Activated CD8-positive, alpha-beta memory T cell treated with anti-CD3 and anti-CD28 coated beads, Interleukin-2, amount 10 ng/mL, durations not matched to agents 7 days and 5 days (primary cell): ENCODE results near the gene ADAMTS9. TPM values are rescaled to one million over a fixed set of nuclear protein-coding genes. Genes with fewer than 3 reads are reported as not detected.

ENCODE experiments used
- ATAC-seq: fragments of 150-1000 bp; cut with Tn5 transposase; one replicate; pipeline ENCODE4 v1.10.0; 2021; ENCODE audit warnings: moderate library complexity
- CTCF ChIA-PET: fragments of 350-600 bp; sonication (Branson Sonifier 250); formaldehyde crosslinking; loops from one replicate; lab custom pipeline; 2021; ENCODE audit warnings: antibody characterized with exemption; lab: Charles Lee
- DNase-seq: peaks from one replicate; pipeline ENCODE4 v3.0.0-alpha.2; 2020
- H3K27ac Mint-ChIP-seq: one replicate; pipeline ENCODE4 v1.8.0; 2021; ENCODE audit warnings: mild to moderate bottlenecking, mixed read lengths
- H3K27me3 Mint-ChIP-seq: one replicate; pipeline ENCODE4 v1.8.0; 2021; ENCODE audit warnings: mixed read lengths
- H3K36me3 Mint-ChIP-seq: one replicate; pipeline ENCODE4 v1.8.0; 2021; ENCODE audit warnings: mild to moderate bottlenecking, mixed read lengths
- H3K4me1 Mint-ChIP-seq: one replicate; pipeline ENCODE4 v1.8.0; 2021; ENCODE audit warnings: mixed read lengths
- H3K4me3 Mint-ChIP-seq: one replicate; pipeline ENCODE4 v1.8.0; 2021; ENCODE audit warnings: mild to moderate bottlenecking, moderate library complexity, mixed read lengths
- H3K9me3 Mint-ChIP-seq: one replicate; pipeline ENCODE4 v1.8.0; 2022; ENCODE audit warnings: low read depth, mixed read lengths
- total RNA-seq, 2 experiments: library from RNA; stranded (reverse); gene quantifications; one replicate each; pipeline ENCODE4 v1.2.3, GENCODE V29; 2021

The ADAMTS9 gene
- total RNA-seq, 2 experiments from 2014 or later: not detected

GRCh38 chr3:64696896-64697295 is 9.1 kb upstream of the ADAMTS9 start:
- CTCF ChIA-PET: no interaction called here
- no peak overlapping the region for H3K4me3 Mint-ChIP-seq
- no peaks in the 10 kb centered on the region for H3K27me3 Mint-ChIP-seq
- H3K9me3 Mint-ChIP-seq: no peaks in the 10 kb centered on the region
- ATAC-seq: no peak
- no peak for DNase-seq
- H3K36me3 Mint-ChIP-seq: no peaks in the 10 kb centered on the region
- no peaks in the 10 kb centered on the region for H3K4me1 Mint-ChIP-seq
- H3K27ac Mint-ChIP-seq: no peak overlapping the region

- no peak for ATAC-seq
- no peak overlapping the region for H3K27ac Mint-ChIP-seq
- CTCF ChIA-PET: no interaction called here
- no peaks in the 10 kb centered on the region for H3K9me3 Mint-ChIP-seq
- H3K4me3 Mint-ChIP-seq: no peak overlapping the region
- peaks cover 9% of the 10 kb centered on the region for H3K27me3 Mint-ChIP-seq
- H3K36me3 Mint-ChIP-seq: no peaks in the 10 kb centered on the region
- H3K4me1 Mint-ChIP-seq: no peaks in the 10 kb centered on the region
- DNase-seq: no peak
These were observed 6.3 kb upstream of the ADAMTS9 start for GRCh38 chr3:64694114-64694513.

- no peak overlapping the region for H3K4me3 Mint-ChIP-seq
- H3K27me3 Mint-ChIP-seq: peaks cover 19% of the 10 kb centered on the region
- no peak for DNase-seq
- no peak for ATAC-seq
- peaks cover 3% of the 10 kb centered on the region for H3K4me1 Mint-ChIP-seq
- CTCF ChIA-PET: no interaction called here
- no peaks in the 10 kb centered on the region for H3K9me3 Mint-ChIP-seq
- H3K27ac Mint-ChIP-seq: no peak overlapping the region
- H3K36me3 Mint-ChIP-seq: no peaks in the 10 kb centered on the region
These were observed 5.2 kb upstream of the ADAMTS9 start for GRCh38 chr3:64693031-64693430.

GRCh38 chr3:64691051-64691450 is 3.3 kb upstream of the ADAMTS9 start:
- DNase-seq (no peak), ATAC-seq (no peak)
- CTCF ChIA-PET: no interaction called here
- H3K4me1 Mint-ChIP-seq: peaks cover 3% of the 10 kb centered on the region
- peaks cover 2% of the 10 kb centered on the region for H3K36me3 Mint-ChIP-seq
- peaks cover 30% of the 10 kb centered on the region for H3K27me3 Mint-ChIP-seq
- no peak overlapping the region for H3K27ac Mint-ChIP-seq
- H3K4me3 Mint-ChIP-seq: no peak overlapping the region
- H3K9me3 Mint-ChIP-seq: no peaks in the 10 kb centered on the region

GRCh38 chr3:64687086-64687780 is 567 bp downstream of the ADAMTS9 start:
- Mint-ChIP-seq H3K4me1 (peaks cover 3% of the 10 kb centered on the region), H3K36me3 (peaks cover 2% of the 10 kb centered on the region), H3K27ac (no peak overlapping the region), H3K9me3 (no peaks in the 10 kb centered on the region), H3K4me3 (no peak overlapping the region), H3K27me3 (peaks cover 55% of the 10 kb centered on the region)
- DNase-seq (no peak), ATAC-seq (no peak)
- CTCF ChIA-PET: no interaction called here

GRCh38 chr3:64686446-64686908 is 1.3 kb downstream of the ADAMTS9 start:
- peak overlapping the region; percentile 9 for H3K4me3 Mint-ChIP-seq
- H3K27ac Mint-ChIP-seq: peak overlapping the region; percentile 43
- H3K9me3 Mint-ChIP-seq: no peaks in the 10 kb centered on the region
- peaks cover 2% of the 10 kb centered on the region for H3K36me3 Mint-ChIP-seq
- ATAC-seq (no peak), DNase-seq (no peak)
- CTCF ChIA-PET: no interaction called here
- H3K27me3 Mint-ChIP-seq: peaks cover 55% of the 10 kb centered on the region
- peaks cover 3% of the 10 kb centered on the region for H3K4me1 Mint-ChIP-seq

- Mint-ChIP-seq H3K4me1 (peaks cover 3% of the 10 kb centered on the region), H3K27ac (no peak overlapping the region), H3K9me3 (no peaks in the 10 kb centered on the region), H3K27me3 (peaks cover 55% of the 10 kb centered on the region), H3K36me3 (peaks cover 2% of the 10 kb centered on the region), H3K4me3 (no peak overlapping the region)
- ATAC-seq: no peak
- CTCF ChIA-PET: no interaction called here
- DNase-seq: no peak
These were observed 1.9 kb downstream of the ADAMTS9 start for GRCh38 chr3:64685800-64686445.

GRCh38 chr3:64685331-64685799 is 2.4 kb downstream of the ADAMTS9 start:
- CTCF ChIA-PET: no interaction called here
- Mint-ChIP-seq H3K27ac (no peak overlapping the region), H3K27me3 (peaks cover 55% of the 10 kb centered on the region), H3K4me3 (no peak overlapping the region), H3K36me3 (peaks cover 2% of the 10 kb centered on the region), H3K4me1 (peaks cover 3% of the 10 kb centered on the region), H3K9me3 (no peaks in the 10 kb centered on the region)
- no peak for ATAC-seq
- no peak for DNase-seq

- Mint-ChIP-seq H3K36me3 (peaks cover 2% of the 10 kb centered on the region), H3K4me3 (no peak overlapping the region), H3K4me1 (peaks cover 3% of the 10 kb centered on the region), H3K27ac (no peak overlapping the region), H3K27me3 (peaks cover 53% of the 10 kb centered on the region), H3K9me3 (no peaks in the 10 kb centered on the region)
- DNase-seq (no peak), ATAC-seq (no peak)
- CTCF ChIA-PET: no interaction called here
These were observed 3.0 kb downstream of the ADAMTS9 start for GRCh38 chr3:64684715-64685261.

- Mint-ChIP-seq H3K4me1 (no peaks in the 10 kb centered on the region), H3K36me3 (peaks cover 2% of the 10 kb centered on the region), H3K27ac (no peak overlapping the region), H3K4me3 (no peak overlapping the region), H3K27me3 (peaks cover 33% of the 10 kb centered on the region), H3K9me3 (peaks cover 2% of the 10 kb centered on the region)
- ATAC-seq: no peak
- CTCF ChIA-PET: no interaction called here
- no peak for DNase-seq
These were observed 6.0 kb downstream of the ADAMTS9 start for GRCh38 chr3:64681827-64682226.

- no peak for DNase-seq
- Mint-ChIP-seq H3K36me3 (no peaks in the 10 kb centered on the region), H3K4me1 (no peaks in the 10 kb centered on the region), H3K9me3 (peaks cover 2% of the 10 kb centered on the region), H3K27ac (no peak overlapping the region), H3K4me3 (no peak overlapping the region), H3K27me3 (peaks cover 25% of the 10 kb centered on the region)
- CTCF ChIA-PET: no interaction called here
- no peak for ATAC-seq
These were observed 6.8 kb downstream of the ADAMTS9 start for GRCh38 chr3:64681015-64681414.

- ATAC-seq (no peak), DNase-seq (no peak)
- H3K4me3 Mint-ChIP-seq: no peak overlapping the region
- no peaks in the 10 kb centered on the region for H3K4me1 Mint-ChIP-seq
- peaks cover 2% of the 10 kb centered on the region for H3K9me3 Mint-ChIP-seq
- CTCF ChIA-PET: no interaction called here
- H3K36me3 Mint-ChIP-seq: no peaks in the 10 kb centered on the region
- peaks cover 18% of the 10 kb centered on the region for H3K27me3 Mint-ChIP-seq
- H3K27ac Mint-ChIP-seq: no peak overlapping the region
These were observed 7.5 kb downstream of the ADAMTS9 start for GRCh38 chr3:64680334-64680733.

GRCh38 chr3:64677961-64678716 is 9.7 kb downstream of the ADAMTS9 start:
- ATAC-seq: no peak
- Mint-ChIP-seq H3K27ac (no peak overlapping the region), H3K4me1 (no peaks in the 10 kb centered on the region), H3K9me3 (peaks cover 2% of the 10 kb centered on the region), H3K36me3 (no peaks in the 10 kb centered on the region), H3K27me3 (no peaks in the 10 kb centered on the region), H3K4me3 (no peak overlapping the region)
- DNase-seq: no peak
- CTCF ChIA-PET: no interaction called here
